CD8-positive, alpha-beta memory T cell (primary cell): Measurements from ENCODE around the gene IDUA. TPM values are rescaled to one million over a fixed set of nuclear protein-coding genes. Genes with fewer than 3 reads are reported as not detected.

Source experiments
- CTCF ChIA-PET: fragments of 350-600 bp; sonication (Branson Sonifier 250); formaldehyde crosslinking; loops from one replicate; lab custom pipeline; 2021; ENCODE audit warnings: antibody characterized with exemption; lab: Charles Lee
- POLR2A ChIA-PET: fragments of 350-600 bp; sonication (Branson Sonifier 250); formaldehyde crosslinking; loops from one replicate; lab custom pipeline; 2021; ENCODE audit warnings: antibody characterized with exemption; lab: Charles Lee
- DNase-seq, 5 donors: peaks; one replicate each; pipeline versions ENCODE4 v3.0.0 to v3.0.0-alpha.2; 2020 to 2022; ENCODE audit warnings: mixed read lengths in 1 of 5
- H3K27ac ChIP-seq: one replicate; pipeline ENCODE4 v1.7.0; 2013; ENCODE audit warnings: low read depth, mild to moderate bottlenecking, low read length, moderate library complexity
- H3K27me3 ChIP-seq: 2 replicates; pipeline ENCODE4 v1.7.0; 2013; ENCODE audit warnings: low read length, mild to moderate bottlenecking; ENCODE audit not compliant: insufficient read depth, poor library complexity, severe bottlenecking
- H3K36me3 ChIP-seq: 2 replicates; pipeline ENCODE4 v1.7.0; 2013; ENCODE audit warnings: mild to moderate bottlenecking, low read length, moderate library complexity; ENCODE audit not compliant: insufficient read depth
- H3K4me1 ChIP-seq: 2 replicates; pipeline ENCODE4 v1.7.0; 2013; ENCODE audit warnings: mild to moderate bottlenecking, low read length, moderate library complexity; ENCODE audit not compliant: insufficient read depth
- H3K4me3 ChIP-seq: 2 replicates; pipeline ENCODE4 v1.7.0; 2013; ENCODE audit warnings: mild to moderate bottlenecking, low read length
- H3K9me3 ChIP-seq: 2 replicates; pipeline ENCODE4 v1.7.0; 2013; ENCODE audit warnings: mild to moderate bottlenecking, low read length
- H3K27ac Mint-ChIP-seq, 8 donors: one replicate each; pipeline ENCODE4 v1.8.0; 2020 to 2021; ENCODE audit warnings: mixed read lengths in 8 of 8, mild to moderate bottlenecking in 6 of 8, inconsistent platforms in 3 of 8, moderate library complexity in 3 of 8
- H3K27me3 Mint-ChIP-seq, 2 donors: one replicate each; pipeline ENCODE4 v1.8.0; 2020 to 2021; ENCODE audit warnings: mixed read lengths in 2 of 2, mild to moderate bottlenecking in 1 of 2, moderate library complexity in 1 of 2
- H3K36me3 Mint-ChIP-seq, 3 donors: one replicate each; pipeline ENCODE4 v1.8.0; 2020 to 2021; ENCODE audit warnings: mixed read lengths in 3 of 3, inconsistent platforms in 1 of 3, mild to moderate bottlenecking in 1 of 3
- H3K4me1 Mint-ChIP-seq, 3 donors: one replicate each; pipeline ENCODE4 v1.8.0; 2020 to 2021; ENCODE audit warnings: mixed read lengths in 3 of 3, inconsistent platforms in 1 of 3, mild to moderate bottlenecking in 1 of 3
- H3K4me3 Mint-ChIP-seq, 7 donors: one replicate each; pipeline ENCODE4 v1.8.0; 2020 to 2021; ENCODE audit warnings: mixed read lengths in 7 of 7, mild to moderate bottlenecking in 6 of 7, moderate library complexity in 4 of 7, inconsistent platforms in 2 of 7
- H3K9me3 Mint-ChIP-seq, 5 donors: one replicate each; pipeline ENCODE4 v1.8.0; 2020 to 2022; ENCODE audit warnings: mixed read lengths in 5 of 5, mild to moderate bottlenecking in 3 of 5, moderate library complexity in 2 of 5, inconsistent platforms in 1 of 5
- polyA plus RNA-seq: library from polyadenylated mRNA; unstranded; fragments of 300-500 nt; fragmentation: Illumina TruSeq; gene quantifications from one replicate; pipeline ENCODE4 v1.2.3, GENCODE V29; 2021
- total RNA-seq, 2 experiments: library from RNA; stranded (reverse); gene quantifications; one replicate each; pipeline ENCODE4 v1.2.3, GENCODE V29; 2021

IDUA gene
- total and polyA plus RNA-seq, 3 experiments from 2014 or later: 9.3 to 19.1 (median 18.7) TPM

DNA sequence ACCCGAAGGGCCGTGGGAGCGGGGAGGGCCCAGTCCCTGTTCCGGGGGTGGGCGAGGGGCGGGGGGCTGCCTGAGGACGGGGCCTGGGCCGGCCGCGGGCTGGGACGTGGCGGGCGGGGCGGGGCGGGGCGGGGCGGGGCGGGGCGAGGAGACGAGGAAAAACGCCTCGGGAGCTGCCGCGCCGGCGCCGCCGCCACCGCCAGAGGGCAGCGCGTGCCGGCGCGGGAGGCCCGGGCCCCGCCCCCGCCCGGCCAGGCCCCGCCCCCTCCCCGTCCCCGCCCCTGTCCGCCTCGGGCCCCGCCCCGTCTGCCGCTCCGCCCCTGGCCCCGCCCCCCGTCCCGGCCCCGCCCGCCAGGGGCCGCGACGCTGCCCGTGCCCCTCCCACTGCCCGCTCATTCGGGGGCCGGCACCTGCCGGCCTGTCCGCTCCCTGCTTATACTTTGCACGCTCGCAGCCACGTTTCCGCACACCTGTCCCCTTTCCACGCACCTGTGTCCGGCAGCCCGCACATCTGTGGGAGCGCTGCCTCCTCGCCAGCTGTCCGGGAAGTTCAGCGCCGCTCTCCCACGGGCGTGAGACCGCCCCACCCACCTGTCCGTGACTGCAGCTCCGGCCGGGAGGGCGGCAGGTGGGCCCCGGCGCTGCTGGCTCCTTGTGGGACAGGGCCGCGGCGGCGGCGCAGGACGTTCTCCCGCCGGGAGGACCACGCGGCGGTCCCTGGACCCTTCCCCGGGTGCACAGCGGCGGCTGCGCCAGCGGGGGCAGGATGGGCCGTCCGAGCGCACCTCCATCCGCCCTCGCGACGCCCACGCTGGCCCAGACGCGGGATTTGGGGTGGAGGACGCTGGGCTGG is 22.9 kb downstream of the IDUA start:
- CTCF ChIA-PET: interaction anchor here (0.8 to 1.9 kb wide), 5 partner anchors 13 to 620 kb away, joined by 3 to 6 read pairs (median 3); partner anchors contain the start of gene IDUA
- H3K9me3 Mint-ChIP-seq: peaks cover 0 to 6% (median 0%) of the 10 kb centered on the region in 5 donors
- H3K4me1 Mint-ChIP-seq: peaks cover 12 to 19% (median 14%) of the 10 kb centered on the region in 3 donors
- Histone ChIP-seq H3K4me3 (peak overlapping the region; percentile 80), H3K9me3 (no peaks in the 10 kb centered on the region), H3K27me3 (peaks cover 13% of the 10 kb centered on the region), H3K4me1 (peaks cover 14% of the 10 kb centered on the region), H3K36me3 (no peaks in the 10 kb centered on the region), H3K27ac (peak overlapping the region; percentile 70)
- POLR2A ChIA-PET: interaction anchor here (0.9 to 1.5 kb wide), 2 partner anchors 23 to 228 kb away, joined by 4 to 5 read pairs; partner anchors contain the start of gene IDUA
- H3K27me3 Mint-ChIP-seq: peaks cover 25 to 34% of the 10 kb centered on the region in 2 donors
- H3K36me3 Mint-ChIP-seq: peaks cover 0 to 7% (median 0%) of the 10 kb centered on the region in 3 donors
- H3K4me3 Mint-ChIP-seq: peak overlapping the region; percentile 77 to 95 (median 89)
- peak overlapping the region in 6 of 8 donors; percentile 12 to 95 (median 88) for H3K27ac Mint-ChIP-seq
- DNase-seq: peak; percentile 65 to 83 (median 69)

DNA sequence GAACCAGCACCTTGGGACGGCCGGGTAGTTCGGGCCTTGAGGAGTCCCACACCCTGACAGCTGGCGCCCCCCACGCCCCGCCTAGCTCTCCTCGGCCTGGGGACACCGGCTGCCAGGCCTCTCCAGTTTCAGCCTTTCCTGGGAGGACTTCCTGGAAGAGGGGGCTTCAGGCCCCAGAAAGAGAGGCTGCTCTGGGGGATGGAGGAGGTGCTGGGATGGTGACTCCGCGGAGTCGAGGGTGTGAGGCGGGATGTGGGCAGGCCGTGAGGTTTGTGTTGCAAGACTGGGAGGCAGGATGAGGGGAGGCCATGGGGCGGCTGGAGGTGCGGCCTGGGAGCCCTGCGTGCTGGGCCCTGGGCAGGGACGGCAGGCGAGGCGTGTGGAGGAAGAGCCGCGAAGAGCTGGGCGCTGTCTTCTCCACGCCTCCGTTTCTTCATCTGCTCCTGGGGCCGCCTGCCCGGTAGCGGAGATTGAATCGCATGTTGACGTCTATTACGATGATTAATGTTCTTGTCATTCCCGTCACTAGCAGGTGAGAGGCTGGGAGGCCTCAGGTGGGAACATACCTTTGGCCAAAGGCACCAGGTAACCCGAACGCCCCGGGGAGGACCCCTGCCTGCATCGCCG is 23.7 kb downstream of the IDUA start:
- H3K27me3 ChIP-seq: peaks cover 9% of the 10 kb centered on the region
- H3K4me3 ChIP-seq: peak overlapping the region; percentile 80
- H3K4me3 Mint-ChIP-seq: peak overlapping the region; percentile 85 to 95 (median 90)
- H3K27me3 Mint-ChIP-seq: peaks cover 25 to 32% of the 10 kb centered on the region in 2 donors
- H3K4me1 Mint-ChIP-seq: peaks cover 12 to 19% (median 14%) of the 10 kb centered on the region in 3 donors
- ChIA-PET POLR2A (interaction anchor here (0.7 to 1.5 kb wide), 3 partner anchors 24 to 229 kb away, joined by 3 to 5 read pairs (median 4); partner anchors contain the start of gene IDUA), CTCF (interaction anchor here (0.8 to 1.9 kb wide), 4 partner anchors 13 to 619 kb away, joined by 3 to 6 read pairs (median 4); partner anchors contain the start of gene IDUA)
- H3K27ac Mint-ChIP-seq: peak overlapping the region; percentile 83 to 97 (median 94)
- H3K27ac ChIP-seq: peak overlapping the region; percentile 70
- peaks cover 0 to 6% (median 0%) of the 10 kb centered on the region in 5 donors for H3K9me3 Mint-ChIP-seq
- DNase-seq: peak; percentile 66 to 88 (median 76)
- H3K36me3 Mint-ChIP-seq: peaks cover 0 to 7% (median 0%) of the 10 kb centered on the region in 3 donors
- no peaks in the 10 kb centered on the region for H3K36me3 ChIP-seq
- peaks cover 14% of the 10 kb centered on the region for H3K4me1 ChIP-seq
- H3K9me3 ChIP-seq: no peaks in the 10 kb centered on the region

DNA sequence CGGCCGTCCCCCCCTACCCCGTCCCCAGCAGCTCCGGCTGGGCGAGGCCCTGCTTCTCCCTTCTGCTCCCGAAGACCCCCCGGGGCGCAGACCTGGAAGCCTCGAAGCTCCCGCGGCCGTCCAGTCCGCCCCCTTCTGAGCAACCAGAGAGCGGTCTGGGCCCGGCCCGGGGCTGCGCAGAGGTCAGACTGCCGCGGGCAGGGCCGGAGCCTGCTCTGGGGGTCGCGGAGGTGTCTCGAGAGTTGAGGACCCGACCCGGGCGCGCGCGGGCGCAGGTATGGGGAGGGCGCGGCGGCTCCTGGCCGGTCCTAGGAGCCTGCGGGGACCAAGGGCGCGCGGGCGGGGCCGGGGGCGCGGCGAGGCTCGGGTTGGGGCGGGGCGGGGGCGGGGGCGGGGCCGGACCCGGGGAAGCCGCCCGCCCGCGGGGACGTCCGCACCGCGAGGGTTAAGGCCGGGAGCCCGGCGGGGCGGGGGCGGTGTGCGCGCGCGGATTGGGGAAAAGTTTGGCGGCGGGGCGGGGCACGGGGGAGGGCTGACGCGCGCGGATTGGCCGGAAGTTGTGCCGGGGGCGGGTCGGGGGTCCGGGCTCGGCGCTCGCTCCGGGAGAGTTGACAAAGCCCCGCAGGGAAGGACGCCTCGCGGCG is 24.3 kb downstream of the IDUA start, which contains the start of gene FGFRL1:
TSS of gene FGFRL1 (plus strand) at position 605 of the 644 bp plus-strand sequence. CDS start 860 bp downstream, outside the sequence.
- Mint-ChIP-seq H3K9me3 (peaks cover 0 to 6% (median 0%) of the 10 kb centered on the region in 5 donors), H3K4me1 (peaks cover 12 to 19% (median 14%) of the 10 kb centered on the region in 3 donors), H3K27ac (peak within 1 kb of the TSS; percentile 83 to 97 (median 94)), H3K36me3 (peaks cover 0 to 7% (median 0%) of the 10 kb centered on the region in 3 donors), H3K4me3 (peak within 1 kb of the TSS; percentile 85 to 95 (median 90)), H3K27me3 (peaks cover 18 to 29% of the 10 kb centered on the region in 2 donors)
- ChIA-PET CTCF (interaction anchor here (1.6 kb wide), 1 partner anchor 12 kb away, joined by 4 read pairs; no protein-coding TSS in a partner anchor), POLR2A (interaction anchor here (0.7 to 1.5 kb wide), 2 partner anchors 25 to 229 kb away, joined by 3 to 5 read pairs; partner anchors contain the start of gene IDUA)
- DNase-seq: peak; percentile 80 to 92 (median 86)
- H3K27ac ChIP-seq: peak within 1 kb of the TSS; percentile 70
- H3K9me3 ChIP-seq: no peaks in the 10 kb centered on the region
- H3K4me3 ChIP-seq: peak within 1 kb of the TSS; percentile 80
- H3K27me3 ChIP-seq: peaks cover 9% of the 10 kb centered on the region
- no peaks in the 10 kb centered on the region for H3K36me3 ChIP-seq
- peaks cover 14% of the 10 kb centered on the region for H3K4me1 ChIP-seq

DNA sequence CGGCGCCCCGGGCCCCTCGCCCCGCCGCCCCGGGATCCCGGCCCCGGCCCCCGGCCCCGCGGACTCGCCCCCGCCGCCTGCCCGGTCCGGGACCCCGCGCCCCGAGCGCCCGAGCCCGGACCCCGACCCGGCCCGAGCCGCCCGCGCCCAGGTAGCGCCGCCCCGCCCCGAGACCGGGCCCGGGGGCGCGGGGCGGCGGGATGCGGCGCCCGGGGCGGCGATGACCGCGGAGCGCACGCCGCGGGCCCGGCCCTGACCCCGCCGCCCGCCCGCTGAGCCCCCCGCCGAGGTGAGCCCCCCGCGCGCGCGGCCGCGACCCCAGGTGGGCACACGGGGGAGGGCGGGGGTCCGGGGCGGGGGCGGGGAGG is 24.8 kb downstream of the IDUA start:
- H3K4me3 ChIP-seq: no peak overlapping the region
- peaks cover 14% of the 10 kb centered on the region for H3K4me1 ChIP-seq
- ChIA-PET CTCF (no interaction called here), POLR2A (no interaction called here)
- no peak overlapping the region for H3K27ac ChIP-seq
- peaks cover 9% of the 10 kb centered on the region for H3K27me3 ChIP-seq
- Mint-ChIP-seq H3K4me3 (peak overlapping the region in 2 of 7 donors; percentile 44 to 47), H3K27ac (no peak overlapping the region), H3K36me3 (peaks cover 0 to 7% (median 0%) of the 10 kb centered on the region in 3 donors), H3K9me3 (peaks cover 0 to 6% (median 0%) of the 10 kb centered on the region in 5 donors), H3K4me1 (peaks cover 12 to 19% (median 14%) of the 10 kb centered on the region in 3 donors), H3K27me3 (peaks cover 16 to 24% of the 10 kb centered on the region in 2 donors)
- no peak for DNase-seq
- no peaks in the 10 kb centered on the region for H3K9me3 ChIP-seq
- H3K36me3 ChIP-seq: no peaks in the 10 kb centered on the region

DNA sequence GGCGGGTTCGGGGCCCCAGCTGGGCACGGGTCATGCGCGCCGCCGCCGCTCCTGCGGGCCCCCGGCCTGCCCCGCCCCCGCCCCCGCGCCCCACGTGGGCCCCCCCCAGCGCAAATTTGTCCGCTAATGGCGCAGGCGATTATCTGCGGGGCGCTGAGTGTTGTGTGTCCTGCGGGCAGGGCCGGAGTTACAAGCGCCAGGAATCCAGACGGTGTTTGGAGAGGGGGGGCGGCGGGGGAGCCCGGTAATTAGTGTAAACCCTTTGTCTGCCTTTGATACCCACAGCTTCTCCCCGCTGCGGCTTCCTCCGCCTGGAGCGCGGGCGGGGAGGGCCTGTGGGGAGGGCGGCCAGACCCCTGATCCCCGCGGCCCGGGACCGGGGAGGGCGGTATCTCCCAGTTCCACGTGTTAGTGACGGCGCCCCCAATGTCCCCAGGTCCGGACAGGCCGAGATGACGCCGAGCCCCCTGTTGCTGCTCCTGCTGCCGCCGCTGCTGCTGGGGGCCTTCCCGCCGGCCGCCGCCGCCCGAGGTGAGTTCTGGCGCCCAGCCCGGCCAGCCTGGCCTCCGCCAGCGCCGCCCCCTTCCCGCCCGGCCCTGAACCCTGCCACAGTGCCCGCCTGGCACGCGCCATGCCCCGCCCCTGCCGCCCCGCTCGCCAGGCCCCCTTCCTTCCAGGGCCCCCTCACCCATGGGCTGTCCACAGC is 25.3 kb downstream of the IDUA start:
- H3K27me3 ChIP-seq: peaks cover 9% of the 10 kb centered on the region
- H3K27me3 Mint-ChIP-seq: peaks cover 12 to 19% of the 10 kb centered on the region in 2 donors
- H3K9me3 Mint-ChIP-seq: peaks cover 0 to 1% (median 0%) of the 10 kb centered on the region in 5 donors
- no peaks in the 10 kb centered on the region for H3K36me3 ChIP-seq
- peaks cover 14% of the 10 kb centered on the region for H3K4me1 ChIP-seq
- ChIA-PET POLR2A (no interaction called here), CTCF (no interaction called here)
- no peak overlapping the region for H3K4me3 ChIP-seq
- DNase-seq: peak; percentile 27 to 68 (median 35)
- peak overlapping the region in 2 of 8 donors; percentile 74 to 94 for H3K27ac Mint-ChIP-seq
- H3K4me1 Mint-ChIP-seq: peaks cover 12 to 19% (median 14%) of the 10 kb centered on the region in 3 donors
- no peak overlapping the region for H3K27ac ChIP-seq
- H3K36me3 Mint-ChIP-seq: peaks cover 0 to 7% (median 0%) of the 10 kb centered on the region in 3 donors
- no peaks in the 10 kb centered on the region for H3K9me3 ChIP-seq
- H3K4me3 Mint-ChIP-seq: peak overlapping the region; percentile 41 to 92 (median 68)

DNA sequence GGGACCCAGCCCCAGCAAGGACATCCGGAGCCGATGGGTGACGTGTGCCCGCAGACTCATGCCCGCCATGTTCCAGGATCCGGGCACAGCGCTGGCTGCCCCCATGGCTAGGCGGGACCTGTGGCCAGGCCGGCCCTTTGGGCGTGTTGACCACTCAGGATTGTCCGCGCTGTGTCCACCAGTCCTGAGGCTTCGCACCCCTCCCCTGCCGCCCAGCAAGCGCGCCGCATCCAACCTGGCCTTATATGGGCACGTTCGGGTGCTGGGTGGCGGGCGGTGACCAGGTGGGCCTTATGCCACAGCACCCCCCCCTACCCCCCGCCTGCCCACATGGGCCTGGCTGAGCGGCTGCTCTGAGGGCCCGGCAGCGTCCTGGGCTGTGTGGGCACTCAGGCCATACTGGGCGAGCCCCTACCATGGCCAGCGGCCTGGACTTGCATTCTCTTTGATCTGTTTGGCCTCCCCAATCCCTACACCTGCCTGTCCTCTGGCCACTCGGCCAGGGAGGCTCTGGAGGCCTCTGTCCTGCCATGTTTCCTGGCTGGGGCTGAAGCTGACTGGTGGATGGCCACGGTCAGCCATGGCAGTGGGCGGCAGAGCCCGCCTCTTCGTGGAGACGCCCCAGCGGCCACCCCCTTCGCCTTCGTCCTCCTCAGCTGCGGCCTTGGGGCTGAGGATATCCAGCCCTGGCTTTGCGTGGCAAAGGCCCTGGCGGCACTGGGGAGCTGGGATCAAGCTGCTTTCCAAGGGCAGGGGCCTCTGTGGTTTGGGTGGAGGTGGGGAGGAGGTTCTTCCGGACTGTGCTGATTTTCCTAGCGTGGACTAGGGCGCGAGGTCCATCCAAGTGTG is 26.6 kb downstream of the IDUA start:
- Mint-ChIP-seq H3K27me3 (peaks cover 7% of the 10 kb centered on the region in 2 donors), H3K4me3 (peak overlapping the region in 5 of 7 donors; percentile 41 to 73 (median 67)), H3K9me3 (no peaks in the 10 kb centered on the region), H3K4me1 (peaks cover 12 to 18% (median 13%) of the 10 kb centered on the region in 3 donors), H3K27ac (peak overlapping the region in 1 of 8 donors; percentile 48), H3K36me3 (peaks cover 0 to 7% (median 0%) of the 10 kb centered on the region in 3 donors)
- no peaks in the 10 kb centered on the region for H3K36me3 ChIP-seq
- H3K27ac ChIP-seq: no peak overlapping the region
- ChIA-PET CTCF (no interaction called here), POLR2A (no interaction called here)
- no peaks in the 10 kb centered on the region for H3K9me3 ChIP-seq
- no peak overlapping the region for H3K4me3 ChIP-seq
- no peak for DNase-seq
- H3K4me1 ChIP-seq: peaks cover 12% of the 10 kb centered on the region
- H3K27me3 ChIP-seq: peaks cover 6% of the 10 kb centered on the region
